Activated gamma-delta T cell treated with anti-CD3 and anti-CD28 coated beads, Interleukin-2, amount 50 U/mL, for 16 hours (primary cell): ENCODE data around the gene FUT2.

Source experiments
- DNase-seq: peaks from one replicate; pipeline ENCODE4 v3.0.0-alpha.2; 2020; ENCODE audit warnings: low read depth

Gene FUT2

GRCh38 chr19:48726556-48726955 lies 30.8 kb downstream of the FUT2 start:
- DNase-seq: no peak

DNA sequence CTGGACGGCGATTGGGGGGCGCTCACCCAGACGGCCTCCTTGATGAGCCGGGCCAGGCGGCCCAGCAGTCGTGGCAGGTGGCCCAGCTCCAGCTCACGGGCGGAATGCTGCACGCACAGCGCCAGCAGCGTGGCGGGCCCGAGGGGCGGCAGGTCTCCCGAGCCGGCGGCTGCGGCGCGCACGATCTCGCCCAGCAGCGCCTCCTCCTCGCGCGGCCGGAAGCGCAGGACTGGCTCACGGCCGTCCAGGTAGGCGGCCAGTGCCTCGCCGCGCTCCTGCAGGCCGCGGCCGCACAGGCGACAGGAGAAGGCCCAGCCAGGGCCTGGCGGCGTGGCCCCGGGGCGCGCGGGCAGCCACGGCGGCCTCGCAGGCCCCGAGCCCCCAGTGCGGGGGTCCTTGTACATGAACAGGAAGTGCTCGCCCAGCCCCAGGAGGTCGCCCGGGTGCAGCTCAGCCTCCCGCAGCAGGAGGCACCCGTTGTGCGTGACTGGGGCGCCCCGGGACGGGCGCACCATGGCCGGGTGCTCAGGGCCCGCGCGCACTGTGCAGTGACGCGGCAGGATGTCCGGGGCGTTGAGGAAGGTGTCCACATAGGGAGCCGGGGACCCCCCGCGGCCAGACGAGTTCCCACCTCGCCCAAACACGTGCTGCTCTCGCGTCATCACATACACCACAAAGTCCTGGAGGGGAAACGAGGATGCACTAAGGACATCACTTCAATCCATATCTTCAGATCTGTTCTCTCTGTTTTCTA lies 33.3 kb downstream of the FUT2 start:
- DNase-seq: no peak

DNA sequence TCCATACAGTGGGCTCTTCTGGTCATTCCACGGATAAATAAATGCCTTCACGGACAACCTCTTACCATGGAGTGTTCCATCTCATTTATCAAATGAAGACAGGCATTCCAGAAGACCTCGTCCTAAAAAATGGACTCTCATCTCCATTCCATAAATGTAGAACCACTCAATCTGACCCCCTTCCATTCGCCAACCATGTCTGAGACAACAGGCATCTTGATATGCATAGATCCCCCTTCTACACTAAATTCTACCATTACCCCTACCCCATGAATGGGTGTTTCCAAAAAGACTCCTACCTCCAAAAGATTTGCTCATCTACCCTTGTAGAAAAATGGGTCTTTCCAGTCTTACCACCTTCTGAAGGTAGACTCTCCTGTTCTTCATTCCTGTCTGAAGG lies 35.7 kb downstream of the FUT2 start:
- no peak for DNase-seq

GRCh38 chr19:48734625-48735024 lies 38.9 kb downstream of the FUT2 start:
- DNase-seq: no peak

- DNase-seq: no peak
Measured at GRCh38 chr19:48735031-48735615, 39.4 kb downstream of the FUT2 start.

- DNase-seq: no peak
Measured at GRCh38 chr19:48737360-48737998, 41.7 kb downstream of the FUT2 start.

DNA sequence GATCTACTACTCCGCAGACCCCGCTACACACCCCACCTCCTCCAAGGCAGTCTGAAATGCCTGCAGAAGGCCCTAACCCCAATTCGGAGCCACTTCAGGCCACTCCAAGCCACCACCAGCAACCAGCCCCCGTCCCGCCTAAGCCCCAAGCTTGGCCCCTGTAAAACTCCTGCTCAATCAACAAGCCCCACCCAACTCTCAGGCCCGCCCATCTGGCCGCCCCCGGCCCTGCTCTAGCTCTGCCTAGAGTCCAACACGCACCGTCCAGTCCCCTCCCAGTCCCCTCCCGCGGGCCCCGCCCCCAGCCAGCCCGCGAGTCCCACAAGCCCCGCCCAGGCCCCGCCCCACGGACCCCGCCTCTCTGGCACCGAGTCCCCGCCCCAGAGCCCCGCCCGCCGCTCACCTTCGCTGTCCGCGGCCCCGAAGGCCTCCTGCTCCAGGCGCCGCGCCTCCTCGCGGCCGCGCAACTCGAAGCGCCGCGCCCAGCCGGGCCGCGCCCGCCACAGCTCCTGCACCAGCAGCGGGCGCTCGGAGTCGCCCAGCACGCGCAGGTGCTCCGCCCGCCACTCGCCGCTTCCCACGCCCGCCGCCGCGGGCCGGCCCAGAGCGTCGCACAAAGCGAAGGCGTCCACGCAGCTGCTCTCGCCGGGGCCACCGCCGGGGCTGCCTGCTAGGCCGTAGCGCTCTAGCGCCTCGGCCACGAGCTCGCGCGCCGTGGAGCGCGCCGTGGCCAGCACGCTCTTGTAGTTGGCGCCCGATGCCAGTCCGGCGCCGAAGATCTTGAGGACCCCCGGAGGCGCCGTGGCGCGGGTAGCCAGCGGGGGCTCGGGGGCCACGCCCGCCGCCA lies 43.0 kb downstream of the FUT2 start:
- DNase-seq: peak; percentile 87

DNA sequence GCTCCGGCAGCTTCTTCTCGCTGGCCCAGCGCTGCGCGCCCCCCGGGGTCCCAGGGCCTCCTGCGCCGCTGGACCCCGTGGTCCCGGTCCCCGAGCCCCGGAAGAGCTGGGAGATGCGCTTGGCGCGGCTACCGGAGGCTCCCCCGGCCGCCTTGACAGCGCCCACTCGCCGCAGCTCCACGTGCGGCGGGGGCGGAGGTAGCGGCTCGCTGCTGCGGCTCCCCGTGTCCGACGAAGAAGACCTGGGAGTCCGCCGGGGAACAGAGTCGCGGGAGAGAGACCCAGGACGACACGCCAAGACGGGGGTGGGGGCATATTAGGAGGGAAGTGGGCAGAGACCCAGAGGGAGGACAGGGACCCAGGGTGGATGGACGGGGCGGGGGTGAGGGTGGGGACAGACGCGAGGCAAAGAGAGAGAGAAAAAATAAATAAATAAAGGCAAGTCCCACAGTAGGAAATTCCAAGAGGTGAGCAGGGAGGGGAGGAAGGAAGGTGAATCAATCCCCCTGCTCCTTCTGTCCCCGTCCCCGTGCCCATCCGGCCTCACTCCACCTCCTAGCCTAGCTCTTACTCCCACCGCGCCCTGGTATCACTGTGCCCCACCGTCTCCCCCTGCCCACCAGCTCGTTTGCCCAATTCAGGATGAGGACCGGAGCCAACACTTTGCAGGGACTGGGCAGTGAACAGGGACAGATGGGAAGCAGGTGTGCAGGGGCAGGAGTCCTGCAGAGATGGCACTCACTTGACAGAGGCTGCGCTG lies 43.8 kb downstream of the FUT2 start:
- no peak for DNase-seq

- DNase-seq: no peak
Measured at GRCh38 chr19:48740164-48740972, 44.6 kb downstream of the FUT2 start, which contains the start of gene RASIP1. Gene RASIP1, minus strand, starts transcription at chr19:48740610. Its CDS starts 328 bp downstream, at chr19:48740282.

DNA sequence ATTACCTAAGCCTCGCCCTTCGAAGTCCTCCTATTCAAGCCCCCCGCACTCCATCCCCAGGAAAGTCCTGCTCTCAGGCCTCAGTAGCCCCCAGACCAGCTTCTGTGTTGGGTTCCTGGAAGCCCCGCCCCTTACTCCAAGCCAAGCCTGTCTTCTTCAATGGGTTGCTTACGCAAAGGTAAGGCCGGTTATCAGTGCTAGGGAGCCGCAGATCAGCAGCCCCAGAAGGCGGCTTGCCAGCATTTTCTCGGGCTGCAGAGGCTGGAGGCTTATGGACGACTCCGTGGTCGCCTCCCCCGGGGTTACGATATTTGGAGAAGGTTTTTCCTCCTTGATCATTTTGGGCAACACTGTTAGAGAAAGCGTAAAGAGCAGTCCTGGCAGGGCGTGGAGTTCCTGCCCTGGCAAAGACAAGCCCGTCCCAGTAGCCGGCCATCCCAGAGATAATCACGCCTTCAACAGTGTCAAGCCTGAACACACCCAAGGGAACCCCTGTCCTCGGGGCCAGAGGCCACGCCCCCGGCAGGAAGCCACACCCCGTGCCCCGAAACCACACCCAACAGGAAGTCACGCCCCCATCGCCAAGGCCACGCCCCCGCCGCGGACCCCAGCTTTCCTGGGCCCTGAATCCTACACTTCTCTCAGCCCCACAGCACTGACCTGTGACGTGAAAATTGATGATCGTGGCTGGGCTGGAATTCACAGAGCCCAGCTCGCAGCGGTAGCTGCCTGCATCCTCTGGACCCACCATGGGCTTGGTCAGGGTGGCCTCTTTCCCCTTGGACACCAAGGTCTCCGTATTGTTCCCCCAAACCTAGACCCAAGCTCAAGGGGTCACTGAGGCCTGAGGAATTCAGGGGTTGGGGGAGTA lies 45.6 kb downstream of the FUT2 start:
- no peak for DNase-seq

- no peak for DNase-seq
Measured at GRCh38 chr19:48742096-48742495, 46.3 kb downstream of the FUT2 start.

- peak; percentile 28 for DNase-seq
Measured at GRCh38 chr19:48745208-48745995, 49.6 kb downstream of the FUT2 start.

DNA sequence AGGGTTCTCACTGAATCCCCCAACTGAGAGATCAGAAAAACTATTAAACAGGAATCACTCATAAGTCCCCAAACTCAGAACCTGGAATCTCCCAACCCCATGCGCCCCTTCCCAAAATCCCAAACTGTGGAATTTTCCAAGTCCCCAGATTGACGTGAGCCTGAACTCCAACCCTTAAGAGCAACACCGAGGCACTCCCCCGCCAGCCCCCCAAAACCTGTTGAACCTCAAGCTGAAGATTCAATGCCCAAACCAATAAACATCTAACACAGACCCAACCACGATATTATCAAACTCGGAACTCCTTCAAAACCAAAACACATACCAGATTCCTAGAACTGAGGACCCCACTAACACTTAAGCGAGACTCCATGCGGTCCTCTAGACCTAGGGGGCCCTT lies 50.3 kb downstream of the FUT2 start:
- no peak for DNase-seq

DNA sequence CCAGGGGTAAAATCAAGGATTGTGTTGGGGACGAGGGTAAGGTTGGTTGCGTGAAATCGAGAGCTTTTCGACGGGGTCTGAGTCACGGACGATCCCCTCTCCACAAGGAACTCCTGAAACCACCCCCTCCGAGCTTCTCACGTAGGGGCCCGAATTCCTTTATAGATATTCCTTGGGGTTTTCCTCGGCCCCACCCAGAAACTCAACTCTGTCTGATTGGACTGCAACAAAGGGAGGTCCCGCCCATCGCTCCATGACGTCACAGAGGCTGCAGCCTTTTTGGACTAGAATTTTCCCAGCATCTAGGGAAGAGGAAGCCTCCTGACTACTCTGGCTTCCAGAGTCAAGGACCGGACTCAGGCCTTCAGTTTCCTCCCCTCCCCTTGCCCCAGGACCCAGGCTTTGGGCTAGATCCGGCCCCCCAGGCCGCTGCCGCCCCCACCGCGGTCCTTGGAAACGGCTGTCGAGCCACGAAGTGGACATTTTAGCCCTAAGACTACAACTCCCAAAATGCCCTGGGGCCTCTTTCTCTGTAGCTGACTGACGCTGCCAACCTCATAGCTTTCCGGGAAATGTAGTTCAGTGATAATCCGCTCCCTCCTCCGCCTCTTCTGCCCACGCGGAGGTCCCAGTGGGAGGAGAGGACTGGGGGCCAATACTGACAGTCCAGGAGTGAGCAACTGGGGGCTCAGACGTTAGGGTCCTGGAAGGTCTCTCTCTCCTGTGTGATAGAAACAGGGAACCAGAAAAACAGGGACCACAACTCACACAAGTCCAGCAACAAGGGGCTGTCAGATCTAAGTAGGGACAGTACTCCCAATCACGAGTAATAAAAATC lies 51.2 kb downstream of the FUT2 start, which contains the start of gene IZUMO1:
Gene IZUMO1 (minus strand): TSS at position 172 of the 838 bp plus-strand sequence. CDS start 1,050 bp downstream, outside the sequence.
- DNase-seq: no peak

- no peak for DNase-seq
Measured at GRCh38 chr19:48749571-48750198, 53.9 kb downstream of the FUT2 start.

DNA sequence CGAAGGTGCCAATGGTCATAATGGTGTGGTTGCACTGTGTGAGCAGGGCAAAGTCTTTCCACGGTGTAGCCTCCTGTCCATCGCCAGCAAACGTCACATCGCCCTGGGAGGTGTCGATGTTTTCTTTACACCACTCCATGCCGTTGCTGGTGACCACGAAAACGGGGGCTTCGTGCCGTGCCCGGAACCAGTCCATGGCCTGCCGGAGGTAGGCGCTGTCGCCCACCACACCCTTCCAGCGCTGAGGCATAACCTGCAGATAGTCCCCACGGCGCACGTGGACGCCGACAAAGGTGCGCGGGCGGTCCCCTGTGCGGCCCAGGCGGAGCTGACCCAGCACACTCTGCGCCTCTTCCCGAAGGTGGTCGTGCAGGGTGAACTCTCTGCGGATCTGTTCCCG lies 54.6 kb downstream of the FUT2 start:
- no peak for DNase-seq

DNA sequence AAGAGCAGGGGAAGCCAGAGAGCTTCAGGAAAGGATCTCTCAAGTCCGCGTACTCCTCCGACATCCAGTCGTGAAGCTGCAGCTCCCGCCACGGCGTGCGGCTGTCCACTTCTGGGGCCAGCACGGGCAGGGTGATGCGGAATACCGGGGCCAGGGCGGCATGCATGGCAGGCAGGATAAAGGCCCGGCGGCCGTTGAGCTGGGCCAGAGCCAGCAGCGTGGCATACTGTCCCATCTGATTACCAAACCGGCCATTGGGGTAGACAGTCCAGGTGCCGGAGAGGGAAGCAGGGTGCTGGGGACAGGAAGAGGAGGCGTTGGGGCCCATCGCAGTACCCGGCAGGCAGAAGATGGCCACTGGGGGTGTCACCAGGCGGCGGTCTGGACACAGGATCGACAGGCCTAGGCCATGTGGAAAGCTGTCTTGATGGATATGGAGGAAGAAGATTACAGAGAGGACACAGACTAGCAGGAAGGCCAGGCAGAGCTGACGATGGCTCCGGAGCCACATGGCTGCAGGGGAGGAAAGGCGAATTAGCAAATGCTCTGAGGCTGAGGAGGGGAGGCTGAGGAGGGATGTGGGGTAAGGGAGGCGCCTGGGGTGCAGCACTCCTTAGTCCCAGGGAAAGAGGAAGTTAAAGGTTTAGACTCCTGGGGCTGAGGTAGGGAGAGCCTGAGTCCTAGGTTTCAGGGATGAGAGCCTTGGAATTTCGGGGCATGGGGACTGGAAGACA lies 55.2 kb downstream of the FUT2 start:
- DNase-seq: no peak
